ENCODE measurements around the gene CASKIN2.
"Not testable (repeated sequence)": the region's sequence is repeated elsewhere in the genome, so short reads cannot be mapped to it uniquely, and the experiment has no call there.

Gene CASKIN2

GRCh38 chr17:75468291-75468754 lies 47.0 kb downstream of the CASKIN2 start:
- DNase-seq (ENCODE audit: low read depth, low spot score), result peak; percentile 53

GRCh38 chr17:75465039-75465438 lies 50.3 kb downstream of the CASKIN2 start:
- DNase-seq (ENCODE audit: low read depth, low spot score), result no peak

- DNase-seq (ENCODE audit: low read depth, low spot score), result no peak
Measured at GRCh38 chr17:75463603-75464002, 51.7 kb downstream of the CASKIN2 start.

- no peak for DNase-seq (ENCODE audit: low read depth, low spot score)
Measured at GRCh38 chr17:75460295-75460694, 55.0 kb downstream of the CASKIN2 start.

DNA sequence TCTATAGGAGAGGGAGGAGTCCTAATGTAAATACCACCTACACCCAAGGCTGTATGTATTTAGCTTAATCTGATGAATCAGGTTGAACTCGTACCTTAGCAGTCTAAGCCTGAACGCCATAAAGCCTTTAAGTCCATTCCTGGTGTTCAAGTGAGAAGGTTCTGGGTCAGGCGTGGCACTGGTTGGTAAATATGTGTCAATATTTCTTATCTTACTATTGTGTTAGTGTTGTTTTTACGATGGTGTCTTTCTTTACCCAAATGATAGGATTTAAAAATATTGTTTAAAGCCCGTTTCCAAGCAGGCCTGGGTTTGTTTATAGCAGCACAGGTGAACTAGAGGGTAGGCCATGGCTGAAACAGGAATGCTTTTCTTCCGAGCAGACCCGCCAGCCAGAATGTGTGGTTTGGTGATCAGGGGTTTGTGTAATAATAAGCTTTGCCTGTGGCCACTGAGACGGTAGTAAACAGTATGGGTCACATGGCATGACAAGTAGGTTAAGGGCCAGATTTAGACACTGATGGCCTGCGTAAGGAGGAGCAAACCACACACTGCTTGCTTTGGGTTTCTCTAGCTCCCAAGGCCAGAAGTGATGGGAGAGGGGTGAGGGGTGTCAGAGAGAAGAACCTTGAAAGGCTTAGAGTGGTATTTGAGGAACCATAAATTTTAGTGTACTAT lies 55.6 kb downstream of the CASKIN2 start:
- DNase-seq (ENCODE audit: low read depth, low spot score), result peak; percentile 70

GRCh38 chr17:75459246-75459589 lies 56.1 kb downstream of the CASKIN2 start:
- no peak for DNase-seq (ENCODE audit: low read depth, low spot score)

DNA sequence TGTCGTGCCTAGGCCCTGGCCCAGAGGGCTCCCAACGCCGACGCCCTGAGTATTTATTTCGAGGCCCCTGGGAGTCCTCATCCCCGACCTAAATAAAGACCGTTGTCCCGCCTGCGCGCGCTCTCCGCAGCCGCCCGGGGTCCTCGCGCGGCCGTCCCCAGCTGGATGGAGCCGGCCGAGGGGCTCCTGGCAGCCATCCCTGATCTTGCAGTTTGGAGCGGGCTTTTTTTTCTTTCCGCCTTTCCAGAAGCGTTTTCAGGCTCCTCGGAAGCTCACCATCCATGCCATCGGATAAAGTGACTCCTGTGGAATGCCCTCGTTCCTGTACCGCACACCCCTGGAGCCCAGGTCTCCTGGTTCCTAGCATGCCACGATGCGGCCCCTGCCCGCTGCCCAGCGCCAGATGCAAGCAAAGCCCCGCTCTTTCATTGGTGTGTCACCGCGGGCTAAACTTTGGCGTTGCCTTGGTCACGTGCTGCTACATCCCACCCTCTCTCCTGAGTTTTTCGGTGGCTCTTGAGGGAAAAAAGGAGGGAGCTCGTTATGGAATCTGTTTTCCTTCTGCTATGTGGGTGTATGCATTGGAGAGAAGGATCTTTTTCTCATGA lies 58.2 kb downstream of the CASKIN2 start:
- peak; percentile 79 for DNase-seq (ENCODE audit: low read depth, low spot score)

GRCh38 chr17:75456417-75457046 lies 58.8 kb downstream of the CASKIN2 start, which contains the start of gene TMEM94:
Gene TMEM94, plus strand, starts transcription at chr17:75456635. Its CDS starts 15,271 bp downstream, at chr17:75471906.
- peak; percentile 98 for DNase-seq (ENCODE audit: low read depth, low spot score)

- no peak for DNase-seq (ENCODE audit: low read depth, low spot score)
Measured at GRCh38 chr17:75456039-75456416, 59.3 kb downstream of the CASKIN2 start.

DNA sequence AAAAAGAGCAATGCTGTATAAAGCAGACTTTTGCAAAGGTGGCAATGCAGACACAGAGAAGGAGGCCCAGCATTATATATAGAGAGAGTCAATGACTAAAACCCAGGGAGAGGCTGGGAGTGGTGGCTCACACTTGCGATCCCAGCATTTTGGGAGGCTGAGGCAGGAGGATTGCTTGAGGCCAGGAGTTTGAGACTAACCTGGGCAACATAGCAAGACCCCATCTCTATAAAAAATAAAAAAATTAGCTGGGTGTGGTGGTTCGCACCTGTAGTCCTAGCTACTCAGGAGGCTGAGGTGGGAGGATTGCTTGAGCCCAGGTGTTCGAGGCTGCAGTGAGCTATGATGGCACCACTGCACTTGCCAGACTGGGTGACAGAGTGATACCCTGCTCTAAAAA lies 60.7 kb downstream of the CASKIN2 start:
- not testable (repeated sequence) for DNase-seq (ENCODE audit: low read depth, low spot score)

DNA sequence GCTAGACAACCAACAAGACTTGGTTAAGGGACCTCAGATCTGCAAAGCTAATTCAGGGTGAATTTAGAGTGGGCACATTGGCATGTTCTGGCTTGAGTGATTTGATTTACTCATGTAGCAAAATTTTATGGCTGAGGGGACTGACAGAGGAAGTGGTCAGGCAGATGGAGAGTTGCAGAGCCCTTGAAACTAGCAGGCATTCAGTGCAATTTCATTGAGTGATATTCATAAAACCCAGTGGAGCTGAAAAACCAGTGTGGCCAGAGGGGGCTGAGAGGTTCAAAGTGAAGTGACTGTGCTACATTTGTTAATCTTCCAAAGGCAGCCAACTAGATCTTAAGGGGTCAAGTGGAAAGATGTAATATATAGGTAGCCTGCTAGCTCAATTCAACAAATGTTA lies 61.1 kb downstream of the CASKIN2 start:
- no peak for DNase-seq (ENCODE audit: low read depth, low spot score)

GRCh38 chr17:75450270-75450669 lies 65.1 kb downstream of the CASKIN2 start:
- no peak for DNase-seq (ENCODE audit: low read depth, low spot score)

All from astrocyte of the hippocampus (primary cell).